Caco-2 (cell line): ENCODE measurements around the gene PAK2. TPM values are rescaled to one million over a fixed set of nuclear protein-coding genes. Genes with fewer than 3 reads are reported as not detected.
"Not testable (repeated sequence)": the region's sequence is repeated elsewhere in the genome, so short reads cannot be mapped to it uniquely, and the experiment has no call there.

Experiments
- BruUV-seq: library from RNA; stranded (reverse); fragments of 400-500 nt; replicated peaks from 2 replicates; lab custom pipeline; 2021; lab: Mats Ljungman, UMichigan
- CTCF ChIA-PET: fragments of 300-600 bp; sonication (Branson Sonifier 250); formaldehyde crosslinking; loops from one replicate; lab custom pipeline; 2022; ENCODE audit warnings: antibody characterized with exemption; lab: Charles Lee
- POLR2A ChIA-PET: fragments of 300-600 bp; sonication (Branson Sonifier 250); formaldehyde crosslinking; loops from one replicate; lab custom pipeline; 2022; ENCODE audit warnings: antibody characterized with exemption; lab: Charles Lee
- DNase-seq, 2 experiments: peaks; one replicate each; pipeline versions ENCODE4 v3.0.0 to v3.0.0-alpha.2; 2020 to 2022
- H3K27me3 ChIP-seq: replicated peaks from 2 replicates; pipeline ENCODE4 v1.6.0; 2011; ENCODE audit warnings: low read length; ENCODE audit not compliant: control insufficient read depth, insufficient read depth
- H3K36me3 ChIP-seq: 2 replicates; pipeline ENCODE4 v1.5.1; 2011; ENCODE audit warnings: low read length; ENCODE audit not compliant: control insufficient read depth, insufficient read depth
- H3K4me1 ChIP-seq: fragments of 250-450 bp; sonication (Bioruptor Pico); 2 replicates; pipeline ENCODE4 v1.5.1; 2020; ENCODE audit warnings: mild to moderate bottlenecking
- H3K4me3 ChIP-seq: 2 replicates; pipeline ENCODE4 v1.5.1; 2011; ENCODE audit warnings: low read depth, mild to moderate bottlenecking, control low read depth, low read length
- H3K9me3 ChIP-seq: fragments of 250-450 bp; sonication (Bioruptor Pico); 2 replicates; pipeline ENCODE4 v1.5.1; 2020; ENCODE audit warnings: mild to moderate bottlenecking, moderate library complexity
- H3K27ac Mint-ChIP-seq: one replicate; pipeline ENCODE4 v1.8.0; 2022; ENCODE audit warnings: mixed read lengths; ENCODE audit not compliant: unreplicated experiment
- H3K27me3 Mint-ChIP-seq: one replicate; pipeline ENCODE4 v1.8.0; 2022; ENCODE audit warnings: mixed read lengths; ENCODE audit not compliant: insufficient read depth, unreplicated experiment
- H3K36me3 Mint-ChIP-seq: one replicate; pipeline ENCODE4 v1.8.0; 2022; ENCODE audit warnings: mild to moderate bottlenecking, mixed read lengths; ENCODE audit not compliant: insufficient read depth, unreplicated experiment
- H3K4me1 Mint-ChIP-seq: one replicate; pipeline ENCODE4 v1.8.0; 2022; ENCODE audit warnings: low read depth, mixed read lengths; ENCODE audit not compliant: unreplicated experiment
- H3K4me3 Mint-ChIP-seq: one replicate; pipeline ENCODE4 v1.8.0; 2022; ENCODE audit warnings: mild to moderate bottlenecking, moderate library complexity, mixed read lengths; ENCODE audit not compliant: unreplicated experiment
- H3K9me3 Mint-ChIP-seq: one replicate; pipeline ENCODE4 v1.8.0; 2022; ENCODE audit warnings: mixed read lengths; ENCODE audit not compliant: unreplicated experiment
- intact Hi-C: fragments of 100-400 bp; cut with micrococcal nuclease; formaldehyde crosslinking; loops from one replicate; pipeline ENCODE4 v1.10.0; 2022; ENCODE audit not compliant: unreplicated experiment
- total RNA-seq: library from RNA; stranded (reverse); gene quantifications from 2 replicates; pipeline ENCODE4 v1.2.3, GENCODE V29; 2022
- TF ChIP-seq, protein P1 (sequence below), 2 experiments: fragments of 200-600 bp in 1 of 2; IDR thresholded peaks; 1 replicate in 1 of 2; 2 replicates in 1 of 2; pipeline versions ENCODE4 v1.5.1 to v1.8.0; 2011 to 2022; ENCODE audit warnings: antibody characterized with exemption in 1 of 2, control low read depth in 1 of 2, inconsistent platforms in 1 of 2, low read depth in 1 of 2, low read length in 1 of 2, mild to moderate bottlenecking in 1 of 2, moderate library complexity in 1 of 2; ENCODE audit not compliant: insufficient read depth in 1 of 2, severe bottlenecking in 1 of 2, unreplicated experiment in 1 of 2

PAK2 gene
- total RNA-seq, 1 experiment from 2014 or later, result 89.6 TPM

DNA sequence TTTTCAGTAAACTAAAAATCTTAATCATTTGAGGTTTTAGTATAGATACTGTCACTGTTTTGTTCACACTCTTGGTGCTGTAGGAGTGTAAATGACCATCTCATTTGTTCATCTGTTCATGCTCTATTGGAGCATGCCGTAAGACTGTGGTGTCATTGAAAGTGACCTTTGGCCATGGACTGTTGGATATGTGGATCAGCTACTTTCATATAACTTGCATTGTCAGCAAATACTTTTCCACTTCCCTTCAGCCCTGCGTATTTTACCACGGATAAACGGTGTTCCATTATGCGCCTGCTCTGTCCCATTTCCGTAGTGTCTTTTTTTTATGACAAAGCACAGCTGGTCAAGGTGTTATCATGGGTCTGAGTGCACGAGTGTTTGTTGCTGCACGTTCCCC is 95.4 kb downstream of the PAK2 start:
- Mint-ChIP-seq H3K9me3 (no peaks in the 10 kb centered on the region), H3K27ac (no peak overlapping the region), H3K4me3 (no peak overlapping the region), H3K36me3 (peaks cover 26% of the 10 kb centered on the region), H3K4me1 (no peaks in the 10 kb centered on the region), H3K27me3 (no peaks in the 10 kb centered on the region)
- Histone ChIP-seq H3K27me3 (no peaks in the 10 kb centered on the region), H3K36me3 (no peaks in the 10 kb centered on the region; the same call in 1 of the 2 replicates), H3K9me3 (no peaks in the 10 kb centered on the region), H3K4me3 (no peak overlapping the region), H3K4me1 (0 out of 2 replicates have a peak, but pooled peaks cover 3% of the 10 kb centered on the region)
- intact Hi-C loops, result no loop called here
- ChIA-PET CTCF (no interaction called here), POLR2A (no interaction called here)
- no TSS peak for BruUV-seq
- TF ChIP-seq, protein P1, sequence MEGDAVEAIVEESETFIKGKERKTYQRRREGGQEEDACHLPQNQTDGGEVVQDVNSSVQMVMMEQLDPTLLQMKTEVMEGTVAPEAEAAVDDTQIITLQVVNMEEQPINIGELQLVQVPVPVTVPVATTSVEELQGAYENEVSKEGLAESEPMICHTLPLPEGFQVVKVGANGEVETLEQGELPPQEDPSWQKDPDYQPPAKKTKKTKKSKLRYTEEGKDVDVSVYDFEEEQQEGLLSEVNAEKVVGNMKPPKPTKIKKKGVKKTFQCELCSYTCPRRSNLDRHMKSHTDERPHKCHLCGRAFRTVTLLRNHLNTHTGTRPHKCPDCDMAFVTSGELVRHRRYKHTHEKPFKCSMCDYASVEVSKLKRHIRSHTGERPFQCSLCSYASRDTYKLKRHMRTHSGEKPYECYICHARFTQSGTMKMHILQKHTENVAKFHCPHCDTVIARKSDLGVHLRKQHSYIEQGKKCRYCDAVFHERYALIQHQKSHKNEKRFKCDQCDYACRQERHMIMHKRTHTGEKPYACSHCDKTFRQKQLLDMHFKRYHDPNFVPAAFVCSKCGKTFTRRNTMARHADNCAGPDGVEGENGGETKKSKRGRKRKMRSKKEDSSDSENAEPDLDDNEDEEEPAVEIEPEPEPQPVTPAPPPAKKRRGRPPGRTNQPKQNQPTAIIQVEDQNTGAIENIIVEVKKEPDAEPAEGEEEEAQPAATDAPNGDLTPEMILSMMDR (IDR thresholded peaks at IDR 0.05; ENCODE audit: insufficient read depth in 1 of 2, low read depth in 1 of 2, low read length in 1 of 2, severe bottlenecking in 1 of 2, unreplicated experiment in 1 of 2), result no peak
- DNase-seq, result no peak

DNA sequence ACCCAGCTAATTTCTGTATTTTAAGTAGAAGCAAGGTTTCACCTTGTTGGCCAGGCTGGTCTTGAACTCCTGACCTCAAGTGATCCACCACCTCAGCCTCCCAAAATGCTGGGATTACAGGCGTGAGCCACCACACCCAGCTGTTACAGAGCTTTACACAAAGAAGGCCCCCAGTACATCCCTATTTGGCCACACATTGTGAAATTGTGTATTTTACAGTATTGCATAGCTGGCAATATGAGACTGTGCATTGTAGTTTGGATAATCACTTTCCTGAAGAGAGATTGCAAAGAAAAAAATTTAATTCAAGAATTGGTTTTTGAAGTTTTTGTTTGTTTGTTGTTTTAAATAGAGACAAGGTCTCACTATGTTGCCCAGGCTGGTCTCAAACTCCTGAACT is 97.0 kb downstream of the PAK2 start:
- H3K4me1 Mint-ChIP-seq, POLR2A ChIA-PET, H3K4me3 ChIP-seq, intact Hi-C loops, H3K9me3 ChIP-seq, DNase-seq, H3K9me3 Mint-ChIP-seq, H3K27ac Mint-ChIP-seq, H3K36me3 ChIP-seq, BruUV-seq, H3K27me3 Mint-ChIP-seq, H3K4me1 ChIP-seq, H3K27me3 ChIP-seq, H3K4me3 Mint-ChIP-seq, CTCF ChIA-PET: not testable (repeated sequence)
- peaks cover 18% of the 10 kb centered on the region for H3K36me3 Mint-ChIP-seq

DNA sequence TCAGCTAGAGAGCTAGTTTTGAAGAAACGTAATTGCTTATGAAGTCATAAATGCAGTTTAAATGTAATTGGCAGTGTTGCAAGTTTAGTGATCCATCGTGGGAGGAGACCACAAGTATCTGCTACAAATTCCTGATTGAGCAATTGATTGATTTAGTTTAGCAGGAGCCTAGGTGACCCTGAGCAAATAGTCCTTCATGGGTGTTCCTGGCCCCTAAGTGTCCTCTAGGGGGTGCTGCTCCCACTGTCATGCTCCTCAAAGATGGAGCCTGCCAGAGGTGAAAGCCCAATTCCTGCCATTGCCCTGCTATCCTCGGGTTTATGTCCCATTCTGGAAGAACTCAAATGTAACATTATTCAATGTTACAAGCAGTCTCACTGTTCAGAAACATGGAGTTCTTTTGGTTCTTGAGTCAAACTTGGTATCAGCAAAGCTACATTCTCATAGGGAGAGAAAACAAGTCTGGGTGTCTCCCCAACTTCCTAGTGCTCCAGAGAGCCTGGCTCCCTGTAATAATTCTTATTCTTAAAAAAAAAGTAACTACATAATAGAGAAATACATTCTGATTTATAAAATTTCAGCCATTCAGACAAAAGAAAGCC is 98.3 kb downstream of the PAK2 start:
- no peaks in the 10 kb centered on the region for H3K27me3 ChIP-seq
- H3K36me3 Mint-ChIP-seq, result peaks cover 13% of the 10 kb centered on the region
- H3K4me3 ChIP-seq, result no peak overlapping the region
- intact Hi-C loops, result loop anchor here (1.0 to 2.0 kb wide), 2 partner anchors 105 to 131 kb away; partner anchors contain the start of gene NCBP2
- H3K4me1 ChIP-seq, result 0 out of 2 replicates have a peak, but pooled peaks cover 3% of the 10 kb centered on the region
- no peaks in the 10 kb centered on the region for H3K9me3 Mint-ChIP-seq
- no peaks in the 10 kb centered on the region for H3K9me3 ChIP-seq
- no TSS peak for BruUV-seq
- H3K4me3 Mint-ChIP-seq, result no peak overlapping the region
- TF ChIP-seq, protein P1 (IDR thresholded peaks at IDR 0.05; ENCODE audit: insufficient read depth in 1 of 2, low read depth in 1 of 2, low read length in 1 of 2, severe bottlenecking in 1 of 2, unreplicated experiment in 1 of 2), result peak; percentile 52 to 67
- no peaks in the 10 kb centered on the region for H3K27me3 Mint-ChIP-seq
- POLR2A ChIA-PET, result no interaction called here
- peak; percentile 65 to 73 for DNase-seq
- CTCF ChIA-PET, result interaction anchor here (0.8 kb wide), 1 partner anchor 111 kb away, joined by 4 read pairs; no protein-coding TSS in a partner anchor
- no peaks in the 10 kb centered on the region for H3K4me1 Mint-ChIP-seq
- no peaks in the 10 kb centered on the region for H3K36me3 ChIP-seq
- H3K27ac Mint-ChIP-seq, result no peak overlapping the region

DNA sequence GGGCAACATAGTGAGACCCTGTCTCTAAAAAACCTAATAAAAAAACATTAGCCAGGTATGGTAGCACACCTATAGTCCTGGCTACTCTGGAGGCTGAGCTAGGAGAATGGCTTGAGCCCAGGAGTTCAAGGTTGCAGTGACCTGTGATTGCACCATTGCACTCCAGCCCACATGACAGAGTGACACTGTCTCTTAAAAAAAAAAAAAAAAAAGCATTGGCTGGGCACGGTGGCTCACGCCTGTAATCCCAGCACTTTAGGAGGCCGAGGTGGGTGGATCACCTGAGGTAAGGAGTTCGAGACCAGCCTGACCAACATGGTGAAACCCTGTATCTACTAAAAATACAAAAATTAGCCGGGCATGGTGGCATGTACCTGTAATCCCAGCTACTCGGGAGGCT is 99.7 kb downstream of the PAK2 start:
- H3K27me3 ChIP-seq, CTCF ChIA-PET, DNase-seq, H3K27ac Mint-ChIP-seq, H3K4me3 Mint-ChIP-seq, H3K4me3 ChIP-seq, H3K4me1 Mint-ChIP-seq, POLR2A ChIA-PET, H3K36me3 Mint-ChIP-seq, H3K27me3 Mint-ChIP-seq, BruUV-seq, H3K9me3 ChIP-seq, H3K9me3 Mint-ChIP-seq, H3K36me3 ChIP-seq: not testable (repeated sequence)
- intact Hi-C loops, result loop anchor here (2.0 kb wide), 1 partner anchor 103 kb away; the partner anchor contains the start of gene NCBP2
- H3K4me1 ChIP-seq, result peaks cover 12% of the 10 kb centered on the region
